IMR-90 (cell line): Measurements from ENCODE around the gene UBFD1. TPM values are rescaled to one million over a fixed set of nuclear protein-coding genes. Genes with fewer than 3 reads are reported as not detected.

Source experiments
- ATAC-seq: fragments of 200-7000 bp; cut with Tn5 transposase; 2 replicates; pipeline ENCODE4 v1.9.1; 2020; ENCODE audit warnings: low read depth, mild to moderate bottlenecking, moderate library complexity
- BruUV-seq: library from RNA; stranded (reverse); fragments of 400-500 nt; replicated peaks from 2 replicates; lab custom pipeline; 2021; lab: Mats Ljungman, UMichigan
- CTCF ChIA-PET: fragments of 300-600 bp; formaldehyde crosslinking; extraction: SDS; loops from one replicate; lab custom pipeline; 2021; ENCODE audit warnings: antibody characterized with exemption; lab: Yijun Ruan, JAX
- POLR2A ChIA-PET: fragments of 300-600 bp; sonication (Branson Sonifier 250); formaldehyde crosslinking; loops from one replicate; lab custom pipeline; 2022; ENCODE audit warnings: antibody characterized with exemption; ENCODE audit not compliant: unreplicated experiment; lab: Charles Lee
- DNase-seq: peaks from one replicate; pipeline ENCODE4 v3.0.0; 2013
- H2AFZ ChIP-seq: replicated peaks from 2 replicates; pipeline ENCODE3; 2013; ENCODE audit warnings: low read length, mild to moderate bottlenecking; ENCODE audit not compliant: poor library complexity
- H2AK5ac ChIP-seq: 2 replicates; pipeline ENCODE4 v1.6.1; 2013; ENCODE audit warnings: low read depth, low read length, inconsistent platforms
- H2AK9ac ChIP-seq: replicated peaks from 2 replicates; pipeline ENCODE3; 2013; ENCODE audit warnings: mild to moderate bottlenecking, low read depth, low read length, moderate library complexity; ENCODE audit not compliant: poor library complexity
- H2BK120ac ChIP-seq: 2 replicates; pipeline ENCODE4 v1.6.1; 2013; ENCODE audit warnings: low read depth, low read length, inconsistent platforms
- H2BK15ac ChIP-seq: 3 replicates; pipeline ENCODE4 v1.6.1; 2013; ENCODE audit warnings: low read depth, low read length, inconsistent platforms
- H2BK20ac ChIP-seq: 2 replicates; pipeline ENCODE4 v1.6.1; 2013; ENCODE audit warnings: low read depth, mild to moderate bottlenecking, inconsistent platforms, low read length, moderate library complexity
- H2BK5ac ChIP-seq: 2 replicates; pipeline ENCODE4 v1.6.1; 2013; ENCODE audit warnings: mild to moderate bottlenecking, low read depth, low read length, inconsistent platforms; ENCODE audit not compliant: poor library complexity, severe bottlenecking
- H3K14ac ChIP-seq: replicated peaks from 2 replicates; pipeline ENCODE4 v1.6.1; 2013; ENCODE audit warnings: low read depth, low read length, inconsistent platforms
- H3K18ac ChIP-seq: 2 replicates; pipeline ENCODE4 v1.6.1; 2013; ENCODE audit warnings: low read depth, low read length, control low read depth
- H3K23ac ChIP-seq: 2 replicates; pipeline ENCODE4 v1.6.1; 2013; ENCODE audit warnings: low read depth, low read length, inconsistent platforms
- H3K27ac ChIP-seq: 2 replicates; pipeline ENCODE4 v1.5.1; 2013; ENCODE audit warnings: mild to moderate bottlenecking, control low read depth, low read length; ENCODE audit not compliant: insufficient read depth
- H3K27me3 ChIP-seq: 2 replicates; pipeline ENCODE4 v1.6.1; 2013; ENCODE audit warnings: low read length; ENCODE audit not compliant: control insufficient read depth, insufficient read depth
- H3K36me3 ChIP-seq: 2 replicates; pipeline ENCODE4 v1.6.1; 2013; ENCODE audit warnings: low read length, mixed read lengths; ENCODE audit not compliant: control insufficient read depth, insufficient read depth
- H3K4ac ChIP-seq: 2 replicates; pipeline ENCODE4 v1.6.1; 2013; ENCODE audit warnings: low read depth, low read length, inconsistent platforms
- H3K4me1 ChIP-seq: 2 replicates; pipeline ENCODE4 v1.6.1; 2013; ENCODE audit warnings: low read length, mixed read lengths; ENCODE audit not compliant: control insufficient read depth, insufficient read depth
- H3K4me2 ChIP-seq: 2 replicates; pipeline ENCODE4 v1.6.1; 2013; ENCODE audit warnings: low read depth, mild to moderate bottlenecking, control low read depth, low read length, moderate library complexity
- H3K4me3 ChIP-seq: 2 replicates; pipeline ENCODE4 v1.5.1; 2013; ENCODE audit warnings: low read depth, mild to moderate bottlenecking, control low read depth, low read length, moderate library complexity; ENCODE audit not compliant: insufficient read depth
- H3K56ac ChIP-seq: 2 replicates; pipeline ENCODE4 v1.6.1; 2013; ENCODE audit warnings: low read length, inconsistent platforms; ENCODE audit not compliant: insufficient read depth; ENCODE audit errors: extremely low read depth
- H3K79me1 ChIP-seq, 2 experiments: 2 replicates each; pipeline ENCODE4 v1.6.1; 2013; ENCODE audit warnings: low read length in 2 of 2, inconsistent platforms in 1 of 2, low read depth in 1 of 2
- H3K9ac ChIP-seq: 2 replicates; pipeline ENCODE4 v1.6.1; 2013; ENCODE audit warnings: low read depth, low read length, control low read depth
- H3K9me1 ChIP-seq: 2 replicates; pipeline ENCODE4 v1.6.1; 2013; ENCODE audit warnings: low read length, inconsistent platforms; ENCODE audit not compliant: insufficient read depth
- H3K9me3 ChIP-seq: 2 replicates; pipeline ENCODE4 v1.6.1; 2013; ENCODE audit warnings: low read length; ENCODE audit not compliant: control insufficient read depth, insufficient read depth
- H4K20me1 ChIP-seq: 2 replicates; pipeline ENCODE4 v1.6.1; 2013; ENCODE audit warnings: low read length, inconsistent platforms; ENCODE audit not compliant: insufficient read depth
- H4K5ac ChIP-seq: 2 replicates; pipeline ENCODE4 v1.6.1; 2013; ENCODE audit warnings: mild to moderate bottlenecking, low read depth, low read length, control low read depth
- H4K8ac ChIP-seq, 2 experiments: 2 replicates each; pipeline ENCODE4 v1.6.1; 2013; ENCODE audit warnings: low read depth in 2 of 2, low read length in 2 of 2, control low read depth in 1 of 2, inconsistent platforms in 1 of 2
- H4K91ac ChIP-seq: 2 replicates; pipeline ENCODE4 v1.6.1; 2013; ENCODE audit warnings: low read depth, low read length, inconsistent platforms; ENCODE audit not compliant: insufficient read depth
- BHLHE40 ChIP-seq: fragments of 150-350 bp; IDR thresholded peaks from 2 replicates; pipeline ENCODE4 v1.6.1; 2016; ENCODE audit warnings: mild to moderate bottlenecking, low read depth, low read length
- MAFK ChIP-seq: IDR thresholded peaks from 2 replicates; pipeline ENCODE4 v1.6.1; 2012; ENCODE audit warnings: low read depth, low read length, improper control_type of control experiment
- RCOR1 ChIP-seq: IDR thresholded peaks from 2 replicates; pipeline ENCODE4 v1.6.1; 2012; ENCODE audit warnings: mild to moderate bottlenecking, low read length, improper control_type of control experiment; ENCODE audit not compliant: insufficient replicate concordance
- SMC3 ChIP-seq: fragments of 150-350 bp; IDR thresholded peaks from 2 replicates; pipeline ENCODE4 v1.6.1; 2016; ENCODE audit warnings: low read depth, mild to moderate bottlenecking, antibody characterized with exemption, low read length, moderate library complexity
- WGBS, 2 experiments: methylation state at CpG; one replicate each; pipeline versions ENCODE4 v1.1.5 to v1.1.7; 2013; ENCODE audit warnings: missing lambda C conversion rate in 2 of 2; ENCODE audit not compliant: insufficient read length in 1 of 2; ENCODE audit errors: extremely low coverage in 2 of 2; 5-methylcytosine and 5-hydroxymethylcytosine counted together
- dilution Hi-C: fragments of 300-500 bp; cut with HindIII; formaldehyde crosslinking; loops from one replicate; pipeline ENCODE4 v1.14.3; 2018; ENCODE audit warnings: low sequenced_read_pairs; ENCODE audit not compliant: unreplicated experiment
- in situ Hi-C: fragments of 300-500 bp; cut with MboI; formaldehyde crosslinking; loops from 3 replicates; pipeline ENCODE4 v1.14.3; 2019; ENCODE audit warnings: low sequenced_read_pairs, inconsistent platforms, mixed read lengths
- intact Hi-C: fragments of 100-400 bp; cut with micrococcal nuclease; formaldehyde crosslinking; loops from 2 replicates; pipeline ENCODE4 v1.10.0; 2022
- polyA plus RNA-seq, 3 experiments: library from polyadenylated mRNA; depleted of rRNA; stranded (reverse); fragments of >200 nt; gene quantifications; 2 replicates each; pipeline ENCODE4 v1.2.3, GENCODE V29; 2012; ENCODE audit warnings: low replicate concordance in 1 of 3
- total RNA-seq: library from RNA; depleted of rRNA; stranded (reverse); fragments of >200 nt; gene quantifications from 2 replicates; pipeline ENCODE4 v1.2.3, GENCODE V29; 2012
- TF ChIP-seq, protein P1 (sequence below): fragments of 150-350 bp; IDR thresholded peaks from 2 replicates; pipeline ENCODE4 v1.6.1; 2016; ENCODE audit warnings: low read depth, mild to moderate bottlenecking, low read length, moderate library complexity, borderline replicate concordance

Gene UBFD1
- total and polyA plus RNA-seq, 2 of the 4 experiments (the other 2 are of a cell fraction) = 39.3 to 55.0 TPM

- Histone ChIP-seq H3K14ac (no peak overlapping the region), H3K4ac (no peak overlapping the region), H3K9me3 (no peaks in the 10 kb centered on the region), H3K9ac (no peak overlapping the region), H4K5ac (no peak overlapping the region), H3K4me3 (no peak overlapping the region), H3K4me2 (no peak overlapping the region), H2BK15ac (no peak overlapping the region), H2AFZ (no peak overlapping the region), H2BK5ac (no peak overlapping the region), H3K4me1 (peaks cover 5% of the 10 kb centered on the region), H2BK120ac (no peak overlapping the region), H3K79me1 (peaks cover 12 to 28% of the 10 kb centered on the region in 2 experiments; a peak in 3 of 4 replicates), H3K18ac (no peak overlapping the region), H3K9me1 (peaks cover 6% of the 10 kb centered on the region; the same call in 1 of the 2 replicates), H2BK20ac (no peak overlapping the region), H3K36me3 (peaks cover 2% of the 10 kb centered on the region), H4K8ac (no peak overlapping the region), H3K27me3 (no peaks in the 10 kb centered on the region), H3K56ac (no peak overlapping the region), H4K91ac (no peak overlapping the region), H3K27ac (no peak overlapping the region), H4K20me1 (peaks cover 14% of the 10 kb centered on the region), H2AK9ac (no peak overlapping the region), H2AK5ac (no peak overlapping the region), H3K23ac (no peak overlapping the region)
- TF ChIP-seq, protein P1, sequence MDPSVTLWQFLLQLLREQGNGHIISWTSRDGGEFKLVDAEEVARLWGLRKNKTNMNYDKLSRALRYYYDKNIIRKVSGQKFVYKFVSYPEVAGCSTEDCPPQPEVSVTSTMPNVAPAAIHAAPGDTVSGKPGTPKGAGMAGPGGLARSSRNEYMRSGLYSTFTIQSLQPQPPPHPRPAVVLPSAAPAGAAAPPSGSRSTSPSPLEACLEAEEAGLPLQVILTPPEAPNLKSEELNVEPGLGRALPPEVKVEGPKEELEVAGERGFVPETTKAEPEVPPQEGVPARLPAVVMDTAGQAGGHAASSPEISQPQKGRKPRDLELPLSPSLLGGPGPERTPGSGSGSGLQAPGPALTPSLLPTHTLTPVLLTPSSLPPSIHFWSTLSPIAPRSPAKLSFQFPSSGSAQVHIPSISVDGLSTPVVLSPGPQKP = no peak
- TF ChIP-seq BHLHE40 (no peak), SMC3 (no peak), RCOR1 (no peak), MAFK (no peak)
- in situ Hi-C loops = no loop called here
- intact Hi-C loops = no loop called here
- DNase-seq (no peak), ATAC-seq (no peak)
- dilution Hi-C loops = no loop called here
- ChIA-PET POLR2A (no interaction called here), CTCF (no interaction called here)
- no TSS peak for BruUV-seq
- no CpG with 5 or more reads among the region's 4 CpGs for WGBS, 2 experiments
Measured at GRCh38 chr16:23512168-23512695, 45.3 kb upstream of the UBFD1 start.
